DND-41 (cell line): Measurements from ENCODE around the gene IGLON5.

ENCODE experiments used
- CTCF ChIP-seq: IDR thresholded peaks from 2 replicates; pipeline ENCODE4 v1.5.1; 2012; ENCODE audit warnings: borderline replicate concordance, low read length, moderate library complexity, mild to moderate bottlenecking; ENCODE audit not compliant: poor library complexity, severe bottlenecking; ENCODE audit errors: extremely low read depth
- EZH2 ChIP-seq: IDR thresholded peaks from 3 replicates; pipeline ENCODE4 v1.6.1; 2012; ENCODE audit warnings: borderline replicate concordance, low read depth, mild to moderate bottlenecking, moderate library complexity, low read length, inconsistent platforms; ENCODE audit not compliant: severe bottlenecking

- TF ChIP-seq CTCF (peak; percentile 15), EZH2 (no peak)
Measured at GRCh38 chr19:51272183-51272810, 39.1 kb upstream of the IGLON5 start.
